Activated T-helper 1 cell treated with anti-CD3 and anti-CD28 coated beads, Interleukin-2, amount 50 U/mL, for 16 hours (primary cell): ENCODE results near the gene ASTN1.

ENCODE experiments used
- DNase-seq, 2 donors: peaks; one replicate each; pipeline ENCODE4 v3.0.0-alpha.2; 2020; ENCODE audit warnings: low read depth in 1 of 2, low spot score in 1 of 2

The ASTN1 gene

DNA sequence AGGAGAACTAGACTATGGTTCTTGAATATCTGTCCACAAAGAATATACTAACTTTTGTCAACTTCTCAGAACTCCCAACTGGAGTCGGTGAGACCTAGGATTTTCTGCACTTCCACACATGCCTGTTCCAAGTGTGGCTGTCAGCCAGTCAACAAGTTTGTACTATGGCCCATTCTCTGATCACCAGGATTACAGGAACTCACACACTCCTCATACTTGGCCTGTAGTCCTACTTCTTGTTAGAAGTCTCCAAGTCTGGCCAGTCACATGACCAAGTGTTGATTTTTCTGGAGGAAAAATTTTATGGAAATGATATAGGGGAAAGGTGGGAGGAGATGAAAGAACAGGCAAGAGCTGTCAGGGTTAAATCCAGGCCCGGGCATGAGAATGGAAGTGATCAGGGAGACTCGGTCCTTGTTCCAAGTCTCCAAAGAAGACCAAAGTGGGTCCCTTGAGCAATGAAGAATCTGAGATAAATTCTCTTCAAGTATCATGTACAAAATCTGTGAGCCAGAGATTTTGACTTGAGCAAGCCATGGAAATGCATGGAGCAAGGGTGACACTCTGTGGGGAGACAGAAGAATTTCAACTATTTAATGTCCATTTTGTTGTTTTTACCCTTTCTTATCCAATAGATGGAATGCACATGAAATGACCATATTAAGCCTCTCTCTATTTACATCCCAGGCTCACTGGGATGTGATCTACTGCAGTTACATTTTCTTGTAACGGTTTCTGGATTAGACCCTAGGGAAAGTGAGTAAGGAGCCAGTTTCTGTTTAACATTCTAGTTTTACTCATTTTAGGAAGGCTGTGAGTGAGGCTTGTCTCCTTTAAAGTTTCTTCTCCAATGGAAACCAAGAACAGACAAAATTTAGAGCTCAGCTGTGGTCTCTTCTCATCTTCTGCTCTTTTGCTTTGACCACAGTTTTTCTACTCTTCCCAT, 320.9 kb downstream of the ASTN1 start:
- DNase-seq = no peak

DNA sequence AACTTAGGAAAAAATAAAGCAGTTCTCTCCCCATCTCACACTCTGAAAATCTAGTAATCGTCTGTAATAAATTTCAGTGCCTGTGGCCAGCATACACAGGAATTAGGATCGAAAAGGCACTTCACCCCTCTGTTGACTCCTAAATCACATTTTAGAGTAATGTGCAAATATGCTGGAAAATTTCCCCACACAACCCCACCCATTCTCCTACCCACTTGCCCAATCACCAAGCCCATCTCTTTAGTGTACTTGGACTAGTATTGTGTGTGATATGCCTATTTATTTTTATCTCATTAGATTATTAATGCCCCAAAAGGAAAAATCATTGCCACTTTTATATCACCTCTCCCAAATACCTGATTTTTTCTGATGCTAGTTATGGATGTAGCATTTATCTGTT, 323.3 kb downstream of the ASTN1 start:
- DNase-seq = no peak

- DNase-seq = no peak
These were observed 325.3 kb downstream of the ASTN1 start for GRCh38 chr1:176839216-176839615.

- DNase-seq = no peak
These were observed 326.1 kb downstream of the ASTN1 start for GRCh38 chr1:176838276-176838995.

DNA sequence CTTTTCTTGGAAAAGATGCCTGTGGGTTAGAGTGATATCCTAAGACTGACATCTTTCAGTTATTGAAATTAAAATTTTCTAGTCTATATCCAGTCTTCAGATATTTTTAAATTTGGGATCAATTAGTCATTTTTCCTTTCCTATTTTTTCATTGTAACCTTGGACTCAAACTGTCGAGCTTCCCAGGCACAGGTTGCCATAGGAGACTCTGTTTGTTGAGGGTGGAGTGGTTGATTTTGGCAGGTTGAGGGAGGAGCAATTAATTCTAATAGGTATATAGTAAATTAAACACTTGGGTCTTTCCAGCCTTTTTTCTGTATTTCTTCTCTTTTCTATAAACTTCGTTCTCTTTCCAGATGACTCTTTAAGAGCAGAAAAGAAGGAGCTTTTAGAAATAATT, 326.8 kb downstream of the ASTN1 start:
- no peak for DNase-seq

- no peak for DNase-seq
These were observed 333.4 kb downstream of the ASTN1 start for GRCh38 chr1:176831150-176831549.

GRCh38 chr1:176829261-176829660, 335.3 kb downstream of the ASTN1 start:
- DNase-seq = no peak

DNA sequence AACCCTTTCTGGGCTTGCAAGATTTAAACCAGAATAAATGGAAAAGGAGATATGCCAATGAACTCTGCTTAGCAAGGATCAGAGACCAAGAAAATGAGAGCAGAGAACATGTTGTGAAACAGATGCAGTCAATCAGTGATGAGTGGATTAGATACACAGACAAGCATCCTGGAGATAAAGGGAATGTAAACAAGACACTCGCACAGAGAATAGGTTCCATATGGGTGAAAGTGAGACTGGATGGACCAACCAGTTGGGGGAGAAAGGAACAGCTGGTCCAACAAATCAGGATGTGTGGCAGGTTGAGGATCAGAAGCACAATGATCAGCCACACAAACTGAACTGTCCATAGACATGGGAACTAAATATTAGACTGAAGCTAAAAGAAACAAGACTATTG, 338.2 kb downstream of the ASTN1 start:
- no peak for DNase-seq

DNA sequence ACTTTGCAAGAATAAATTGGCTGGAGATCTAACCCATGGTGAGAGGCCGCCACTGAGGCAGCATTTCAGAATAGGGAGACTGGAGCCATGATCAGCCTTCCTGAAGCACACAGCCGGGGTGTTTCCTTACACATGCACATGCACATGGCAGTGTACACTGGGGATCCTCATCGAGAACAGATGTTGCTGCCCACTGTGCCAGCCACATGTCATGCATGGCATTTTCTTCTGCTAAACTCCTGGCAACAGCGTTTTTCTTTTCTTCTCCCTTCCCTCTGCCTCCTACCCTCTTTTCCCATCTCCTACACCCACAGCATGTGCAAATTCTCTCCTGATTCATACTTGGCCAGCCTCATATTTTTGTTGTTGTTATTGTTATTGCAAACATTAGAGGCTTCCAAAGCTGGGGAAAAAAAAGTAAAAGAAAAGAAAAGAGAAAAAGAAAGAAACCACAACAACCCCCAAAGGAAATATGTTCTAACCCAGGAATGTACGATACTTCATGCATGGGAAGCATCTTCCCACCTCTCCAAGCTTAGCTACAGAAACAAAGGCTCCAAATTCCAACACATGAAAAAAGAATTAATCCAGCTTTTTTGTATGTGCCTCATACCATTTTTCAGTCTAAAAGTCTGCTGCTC, 344.0 kb downstream of the ASTN1 start:
- DNase-seq = no peak

- DNase-seq = no peak
These were observed 348.3 kb downstream of the ASTN1 start for GRCh38 chr1:176816232-176816631.

DNA sequence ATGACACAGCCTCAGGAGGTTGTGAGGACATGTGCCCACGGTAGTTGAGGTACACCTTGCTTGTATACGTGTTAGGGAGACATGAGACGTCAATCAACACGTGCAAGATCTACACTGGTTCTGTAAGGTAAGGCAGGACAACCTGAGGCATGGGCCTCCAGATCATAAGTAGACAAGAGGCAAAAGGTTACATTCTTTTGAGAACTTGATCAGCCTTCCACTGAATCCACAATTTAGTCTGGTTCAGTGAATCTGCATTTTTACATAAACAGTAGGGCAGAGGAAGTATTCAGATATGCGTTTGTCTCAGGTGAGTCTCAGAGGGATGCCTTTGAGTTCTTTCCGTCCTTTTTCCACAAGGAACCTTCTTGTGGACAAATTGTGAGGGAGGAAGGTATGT, 348.9 kb downstream of the ASTN1 start:
- DNase-seq = no peak

- no peak for DNase-seq
These were observed 352.8 kb downstream of the ASTN1 start for GRCh38 chr1:176811511-176812288.

GRCh38 chr1:176809292-176809691, 355.2 kb downstream of the ASTN1 start:
- DNase-seq = no peak
